Vagina (tissue), 2 donors: ENCODE data around the gene MEF2B. TPM values are rescaled to one million over a fixed set of nuclear protein-coding genes. Genes with fewer than 3 reads are reported as not detected.

Source experiments
- DNase-seq, 2 donors: peaks; one replicate each; pipeline ENCODE4 v3.0.0-alpha.2; 2017; ENCODE audit errors: extremely low spot score in 2 of 2
- H3K27ac ChIP-seq: fragments of 200-600 bp; sonication (generic); one replicate; pipeline ENCODE4 v1.5.1; 2019
- H3K27me3 ChIP-seq: fragments of 200-600 bp; sonication (generic); one replicate; pipeline ENCODE4 v1.5.1; 2019
- H3K36me3 ChIP-seq, 2 donors: fragments of 200-600 bp; sonication (generic); one replicate each; pipeline ENCODE4 v1.5.1; 2017 to 2019
- H3K4me1 ChIP-seq: fragments of 200-600 bp; sonication (generic); one replicate; pipeline ENCODE4 v1.5.1; 2019
- H3K4me3 ChIP-seq, 2 donors: fragments of 200-600 bp; sonication (generic); 1 replicate in 1 of 2; 2 replicates in 1 of 2; pipeline ENCODE4 v1.5.1; 2016 to 2019
- H3K9me3 ChIP-seq: fragments of 200-600 bp; sonication (generic); one replicate; pipeline ENCODE4 v1.5.1; 2019
- CTCF ChIP-seq, 3 experiments: fragments of 450-650 bp in 2 of 3; fragments of 200-600 bp in 1 of 3; sonication (generic) in 1 of 3; IDR thresholded peaks; one replicate each; pipeline ENCODE4 v1.5.1; 2017 to 2019; ENCODE audit warnings: antibody characterized with exemption in 3 of 3, mild to moderate bottlenecking in 2 of 3, moderate library complexity in 2 of 3
- POLR2A ChIP-seq, 2 donors: fragments of 450-650 bp; IDR thresholded peaks; one replicate each; pipeline ENCODE4 v1.6.1; 2017; ENCODE audit warnings: antibody characterized with exemption in 2 of 2, mild to moderate bottlenecking in 2 of 2, moderate library complexity in 2 of 2
- POLR2AphosphoS5 ChIP-seq, 2 donors: sonication (generic); formaldehyde crosslinking; IDR thresholded peaks; one replicate each; pipeline ENCODE4 v1.9.0; 2017; ENCODE audit warnings: antibody characterized with exemption in 2 of 2, mild to moderate bottlenecking in 2 of 2, low read depth in 1 of 2; ENCODE audit not compliant: insufficient read depth in 1 of 2
- intact Hi-C: fragments of 100-400 bp; cut with DNase I; formaldehyde crosslinking; loops from one replicate; pipeline ENCODE4 v1.15.1; 2023
- total RNA-seq: library from RNA; depleted of rRNA; stranded (reverse); fragments of >200 nt; gene quantifications from one replicate; pipeline ENCODE4 v1.2.3, GENCODE V29; 2016

The MEF2B gene
- total RNA-seq, 1 donor from 2014 or later, result not detected

GRCh38 chr19:19121371-19121770 is 48.7 kb downstream of the MEF2B start:
- H3K4me3 ChIP-seq, result no peak overlapping the region
- no peaks in the 10 kb centered on the region for H3K27me3 ChIP-seq
- H3K9me3 ChIP-seq, result no peaks in the 10 kb centered on the region
- H3K36me3 ChIP-seq, result peaks cover 0 to 18% of the 10 kb centered on the region in 2 donors
- H3K27ac ChIP-seq, result no peak overlapping the region
- DNase-seq, result no peak
- intact Hi-C loops, result no loop called here
- no peak for TF ChIP-seq CTCF (IDR thresholded peaks at IDR 0.05)
- TF ChIP-seq POLR2A (IDR thresholded peaks at IDR 0.05), result no peak
- TF ChIP-seq POLR2AphosphoS5 (IDR thresholded peaks at IDR 0.05; ENCODE audit: insufficient read depth in 1 of 2, low read depth in 1 of 2), result no peak
- no peaks in the 10 kb centered on the region for H3K4me1 ChIP-seq

DNA sequence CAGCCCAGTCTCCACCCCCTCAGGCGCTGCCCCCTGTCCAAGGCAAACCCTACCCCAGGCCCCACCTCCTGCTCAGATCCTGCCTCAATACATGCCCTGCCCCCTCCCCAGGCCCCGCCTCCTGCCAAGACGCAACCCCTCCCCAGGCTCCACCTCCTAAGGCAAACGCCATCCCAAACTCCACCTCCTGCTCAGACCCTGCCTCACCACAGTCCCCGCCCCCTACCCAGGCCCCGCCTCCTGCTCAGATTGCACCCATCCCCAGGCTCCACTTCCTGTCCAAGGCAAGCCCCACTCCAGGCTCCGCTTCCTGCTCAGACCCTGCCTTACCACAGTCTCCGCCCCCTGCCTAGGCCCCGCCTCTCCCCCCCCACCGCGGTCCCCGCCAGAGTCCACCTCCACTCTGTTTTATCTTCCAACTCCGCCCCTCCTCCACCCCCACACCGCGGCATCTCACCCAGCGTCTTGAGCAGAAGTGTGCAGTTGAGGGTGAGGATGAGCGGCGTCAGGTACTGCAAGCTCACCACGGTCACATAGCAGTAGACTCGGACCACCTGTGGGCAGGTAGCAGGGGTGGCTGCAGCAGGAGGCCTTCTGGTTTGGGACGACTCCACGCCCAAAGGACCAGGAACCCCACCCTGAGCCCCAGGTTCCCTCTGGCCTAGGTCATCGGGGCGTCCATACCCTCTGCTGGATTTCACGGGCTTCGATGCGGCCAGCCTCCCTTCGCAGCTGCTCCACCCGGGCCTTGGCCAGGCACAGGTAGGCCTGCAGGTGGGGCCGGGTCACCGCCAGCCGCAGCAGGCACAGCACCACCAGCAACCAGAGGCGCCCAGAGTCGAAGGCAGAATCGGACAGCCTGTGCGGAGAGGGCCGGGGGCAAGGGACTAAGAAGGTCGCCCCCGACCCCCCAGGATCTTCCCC is 49.5 kb downstream of the MEF2B start:
- no peak for DNase-seq
- no peaks in the 10 kb centered on the region for H3K27me3 ChIP-seq
- H3K27ac ChIP-seq, result peak overlapping the region; percentile 55
- H3K36me3 ChIP-seq, result peaks cover 0 to 18% of the 10 kb centered on the region in 2 donors
- TF ChIP-seq POLR2A (IDR thresholded peaks at IDR 0.05), result no peak
- no peak for TF ChIP-seq CTCF (IDR thresholded peaks at IDR 0.05)
- TF ChIP-seq POLR2AphosphoS5 (IDR thresholded peaks at IDR 0.05; ENCODE audit: insufficient read depth in 1 of 2, low read depth in 1 of 2), result no peak
- intact Hi-C loops, result no loop called here
- no peaks in the 10 kb centered on the region for H3K4me1 ChIP-seq
- H3K4me3 ChIP-seq, result no peak overlapping the region
- no peaks in the 10 kb centered on the region for H3K9me3 ChIP-seq

DNA sequence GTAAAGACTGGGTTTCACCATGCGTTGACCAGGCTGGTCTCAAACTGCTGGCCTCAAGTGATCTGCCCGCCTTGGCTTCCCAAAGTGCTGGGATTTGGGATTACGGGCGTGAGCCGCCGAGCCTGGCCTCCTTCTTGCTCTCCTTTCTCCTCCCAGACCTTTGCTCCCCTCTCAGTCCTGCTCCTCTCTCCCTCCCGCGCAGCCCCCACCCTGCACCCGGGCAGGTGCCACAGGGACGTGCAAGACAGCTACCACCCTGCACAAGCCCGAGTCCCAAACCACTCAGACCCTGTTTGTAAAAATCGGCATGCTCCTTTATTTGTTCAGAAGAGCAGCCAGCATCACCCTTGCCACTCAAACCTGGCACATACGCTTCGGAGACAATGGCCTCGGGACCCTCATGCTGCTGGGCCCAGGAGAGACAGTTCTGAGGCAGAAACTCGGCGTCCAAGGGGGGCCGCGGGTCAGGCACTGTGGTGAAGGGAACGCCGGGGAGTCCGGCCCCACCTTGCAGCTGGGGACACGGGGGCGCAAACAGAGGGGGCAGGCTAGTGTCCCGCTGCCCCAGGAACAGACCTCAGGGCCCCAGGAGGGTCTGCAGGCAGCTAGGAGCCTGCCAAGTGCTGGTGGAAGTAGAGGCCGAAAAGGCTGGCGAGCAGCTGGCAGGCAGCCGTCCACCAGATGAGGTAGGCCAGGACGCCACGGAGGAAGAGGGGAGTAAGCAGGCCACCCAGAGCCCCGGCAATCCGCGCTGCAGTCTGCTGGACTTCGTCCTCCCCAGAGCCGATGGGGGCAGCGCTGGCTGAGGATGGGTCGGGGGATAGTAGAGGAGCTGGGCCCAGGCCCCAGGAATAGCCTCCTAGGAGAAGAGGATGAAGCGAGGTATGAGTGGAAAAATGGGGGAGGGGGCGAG is 50.5 kb downstream of the MEF2B start:
- intact Hi-C loops, result no loop called here
- peaks cover 0 to 18% of the 10 kb centered on the region in 2 donors for H3K36me3 ChIP-seq
- H3K9me3 ChIP-seq, result no peaks in the 10 kb centered on the region
- H3K4me3 ChIP-seq, result peak overlapping the region in 1 of 2 donors; percentile 26
- no peaks in the 10 kb centered on the region for H3K4me1 ChIP-seq
- no peaks in the 10 kb centered on the region for H3K27me3 ChIP-seq
- TF ChIP-seq CTCF (IDR thresholded peaks at IDR 0.05), result no peak
- no peak for TF ChIP-seq POLR2AphosphoS5 (IDR thresholded peaks at IDR 0.05; ENCODE audit: insufficient read depth in 1 of 2, low read depth in 1 of 2)
- no peak for TF ChIP-seq POLR2A (IDR thresholded peaks at IDR 0.05)
- peak overlapping the region; percentile 55 for H3K27ac ChIP-seq
- no peak for DNase-seq

DNA sequence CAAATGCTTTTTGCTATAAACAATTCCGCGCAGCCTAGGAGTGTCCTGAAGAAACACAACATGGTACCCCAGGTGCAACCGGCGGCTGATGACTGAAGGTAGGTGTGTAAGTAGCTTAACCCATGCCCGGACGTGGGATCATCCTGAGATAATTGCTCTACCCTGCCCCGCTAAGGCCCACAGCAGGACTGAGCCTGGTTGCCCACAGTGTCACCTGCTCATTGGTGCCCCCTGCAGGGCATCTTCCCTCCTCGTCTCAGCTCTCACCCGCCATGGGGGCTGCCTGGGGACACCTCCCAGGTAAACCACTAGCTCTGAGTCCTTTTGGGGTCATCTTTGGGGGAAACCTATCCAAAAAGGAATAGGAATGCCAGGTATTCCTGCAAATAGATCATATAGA is 54.1 kb downstream of the MEF2B start:
- TF ChIP-seq CTCF (IDR thresholded peaks at IDR 0.05) (peak in 1 of 3 experiments; percentile 8), POLR2A (IDR thresholded peaks at IDR 0.05) (no peak), POLR2AphosphoS5 (IDR thresholded peaks at IDR 0.05; ENCODE audit: insufficient read depth in 1 of 2, low read depth in 1 of 2) (no peak)
- H3K36me3 ChIP-seq, result peaks cover 0 to 8% of the 10 kb centered on the region in 2 donors
- H3K9me3 ChIP-seq, result no peaks in the 10 kb centered on the region
- H3K27ac ChIP-seq, result no peak overlapping the region
- no peaks in the 10 kb centered on the region for H3K27me3 ChIP-seq
- H3K4me3 ChIP-seq, result no peak overlapping the region
- peaks cover 15% of the 10 kb centered on the region for H3K4me1 ChIP-seq
- DNase-seq, result no peak
- intact Hi-C loops, result no loop called here
